ENCODE results near the gene MTG1.

MTG1 gene

GRCh38 chr10:133394064-133394663 is at the start of gene MTG1:
Gene MTG1, plus strand, starts transcription at chr10:133394157. Its CDS starts 64 bp downstream, at chr10:133394221.
- DNase-seq: peak; percentile 92

GRCh38 chr10:133344236-133344635 is 49.7 kb upstream of the MTG1 start:
- DNase-seq: no peak

- DNase-seq: no peak
These were observed 47.5 kb upstream of the MTG1 start for GRCh38 chr10:133346413-133346812.

GRCh38 chr10:133347710-133348517 is 46.0 kb upstream of the MTG1 start:
- no peak for DNase-seq

GRCh38 chr10:133349160-133349568 is 44.8 kb upstream of the MTG1 start:
- no peak for DNase-seq

- no peak for DNase-seq
These were observed 44.4 kb upstream of the MTG1 start for GRCh38 chr10:133349577-133350011.

GRCh38 chr10:133350283-133350949 is 43.5 kb upstream of the MTG1 start:
- DNase-seq: no peak

- DNase-seq: no peak
These were observed 43.0 kb upstream of the MTG1 start for GRCh38 chr10:133350950-133351329.

GRCh38 chr10:133351408-133352318 is 42.3 kb upstream of the MTG1 start:
- no peak for DNase-seq

- DNase-seq: no peak
These were observed 40.6 kb upstream of the MTG1 start for GRCh38 chr10:133353202-133353959.

GRCh38 chr10:133353988-133354605 is 39.9 kb upstream of the MTG1 start:
- DNase-seq: no peak

- no peak for DNase-seq
These were observed 39.2 kb upstream of the MTG1 start for GRCh38 chr10:133354672-133355240.

GRCh38 chr10:133355266-133355665 is 38.7 kb upstream of the MTG1 start:
- DNase-seq: no peak

- DNase-seq: no peak
These were observed 38.0 kb upstream of the MTG1 start for GRCh38 chr10:133355991-133356390.

- DNase-seq: no peak
These were observed 37.2 kb upstream of the MTG1 start for GRCh38 chr10:133356549-133357284.

- DNase-seq: peak; percentile 32
These were observed 36.4 kb upstream of the MTG1 start, which contains the start of gene FUOM for GRCh38 chr10:133357285-133358161. Gene FUOM, minus strand, starts transcription at chr10:133358019. Its CDS starts 12 bp downstream, at chr10:133358007.

- no peak for DNase-seq
These were observed 35.6 kb upstream of the MTG1 start for GRCh38 chr10:133358162-133358924.

GRCh38 chr10:133358925-133359310 is 35.0 kb upstream of the MTG1 start:
- DNase-seq: no peak

Data from hematopoietic multipotent progenitor cell treated with erythropoietin and hydrocortisone succinate and interleukin-3 and kit ligand, for 8 days (in vitro differentiated cells).